ENCODE data around the gene KRTAP12-4.

GRCh38 chr21:44657635-44658540 is 3.4 kb upstream of the KRTAP12-4 start, which contains the start of gene KRTAP12-3:
- TF ChIP-seq, protein P1, sequence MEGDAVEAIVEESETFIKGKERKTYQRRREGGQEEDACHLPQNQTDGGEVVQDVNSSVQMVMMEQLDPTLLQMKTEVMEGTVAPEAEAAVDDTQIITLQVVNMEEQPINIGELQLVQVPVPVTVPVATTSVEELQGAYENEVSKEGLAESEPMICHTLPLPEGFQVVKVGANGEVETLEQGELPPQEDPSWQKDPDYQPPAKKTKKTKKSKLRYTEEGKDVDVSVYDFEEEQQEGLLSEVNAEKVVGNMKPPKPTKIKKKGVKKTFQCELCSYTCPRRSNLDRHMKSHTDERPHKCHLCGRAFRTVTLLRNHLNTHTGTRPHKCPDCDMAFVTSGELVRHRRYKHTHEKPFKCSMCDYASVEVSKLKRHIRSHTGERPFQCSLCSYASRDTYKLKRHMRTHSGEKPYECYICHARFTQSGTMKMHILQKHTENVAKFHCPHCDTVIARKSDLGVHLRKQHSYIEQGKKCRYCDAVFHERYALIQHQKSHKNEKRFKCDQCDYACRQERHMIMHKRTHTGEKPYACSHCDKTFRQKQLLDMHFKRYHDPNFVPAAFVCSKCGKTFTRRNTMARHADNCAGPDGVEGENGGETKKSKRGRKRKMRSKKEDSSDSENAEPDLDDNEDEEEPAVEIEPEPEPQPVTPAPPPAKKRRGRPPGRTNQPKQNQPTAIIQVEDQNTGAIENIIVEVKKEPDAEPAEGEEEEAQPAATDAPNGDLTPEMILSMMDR (IDR thresholded peaks at IDR 0.05; ENCODE audit: poor library complexity, severe bottlenecking): no peak
- no peak for TF ChIP-seq POLR2AphosphoS5 (IDR thresholded peaks at IDR 0.05)

Data from neural cell (in vitro differentiated cells).